GM21619 (cell line): Measurements from ENCODE around the gene CCDC197.
A peak's percentile ranks its signal among the peaks of the same experiment; 100 is the strongest.

Experiments
- ATAC-seq: cut with Tn5 transposase; IDR thresholded peaks from one replicate; pipeline ENCODE4 v1.9.1; 2021; ENCODE audit not compliant: unreplicated experiment

Gene CCDC197

DNA sequence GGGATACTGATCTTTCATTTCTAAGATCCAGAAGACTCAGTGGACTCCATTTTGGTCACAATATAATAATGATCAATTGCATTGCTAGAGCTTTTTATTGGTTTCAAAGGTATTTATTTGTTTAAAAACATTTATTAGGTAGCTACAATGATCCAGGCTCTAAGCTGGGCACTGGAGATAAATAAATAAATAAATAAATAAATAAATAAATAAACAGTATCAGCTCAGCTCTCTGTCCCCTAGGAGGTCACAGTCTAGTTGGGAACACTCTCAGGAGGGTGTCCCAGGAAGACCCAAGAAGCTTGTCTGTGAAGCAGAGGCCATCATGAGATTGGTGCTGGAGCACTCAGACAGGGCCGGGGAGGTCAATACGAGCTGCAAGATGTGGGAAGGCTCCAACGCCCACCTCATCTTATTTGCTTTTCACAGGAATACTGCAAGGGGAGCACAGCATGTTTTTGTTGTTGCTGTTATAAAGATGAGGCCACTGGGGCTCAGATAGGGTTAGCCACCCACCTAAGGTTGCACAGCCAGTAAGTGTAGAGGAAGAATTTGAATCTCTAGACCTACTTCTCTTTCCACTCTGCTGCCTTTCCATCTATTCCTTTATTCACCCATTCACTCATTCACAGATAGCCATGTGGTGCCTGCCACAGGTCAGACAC, 36.2 kb upstream of the CCDC197 start:
- no peak for ATAC-seq

DNA sequence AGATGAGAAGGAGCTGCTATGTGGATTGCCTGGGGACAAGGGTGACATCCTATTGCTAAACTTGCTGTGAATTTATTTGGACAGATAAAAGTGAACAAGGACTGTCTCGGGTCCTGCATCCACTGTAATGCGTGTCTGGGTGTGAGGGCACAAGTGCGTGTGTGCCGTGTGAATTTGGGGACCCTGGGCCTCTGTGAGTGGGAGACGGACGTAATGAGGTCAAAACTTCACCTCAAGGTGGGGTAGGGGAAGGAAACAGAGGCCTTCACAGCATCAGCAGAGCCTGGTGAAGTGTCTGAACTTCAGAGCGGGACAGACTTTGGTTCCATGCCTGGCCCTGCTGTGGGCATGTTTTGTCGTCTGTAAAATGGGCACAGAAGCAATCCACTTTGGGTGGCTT, 35.5 kb upstream of the CCDC197 start:
- no peak for ATAC-seq

DNA sequence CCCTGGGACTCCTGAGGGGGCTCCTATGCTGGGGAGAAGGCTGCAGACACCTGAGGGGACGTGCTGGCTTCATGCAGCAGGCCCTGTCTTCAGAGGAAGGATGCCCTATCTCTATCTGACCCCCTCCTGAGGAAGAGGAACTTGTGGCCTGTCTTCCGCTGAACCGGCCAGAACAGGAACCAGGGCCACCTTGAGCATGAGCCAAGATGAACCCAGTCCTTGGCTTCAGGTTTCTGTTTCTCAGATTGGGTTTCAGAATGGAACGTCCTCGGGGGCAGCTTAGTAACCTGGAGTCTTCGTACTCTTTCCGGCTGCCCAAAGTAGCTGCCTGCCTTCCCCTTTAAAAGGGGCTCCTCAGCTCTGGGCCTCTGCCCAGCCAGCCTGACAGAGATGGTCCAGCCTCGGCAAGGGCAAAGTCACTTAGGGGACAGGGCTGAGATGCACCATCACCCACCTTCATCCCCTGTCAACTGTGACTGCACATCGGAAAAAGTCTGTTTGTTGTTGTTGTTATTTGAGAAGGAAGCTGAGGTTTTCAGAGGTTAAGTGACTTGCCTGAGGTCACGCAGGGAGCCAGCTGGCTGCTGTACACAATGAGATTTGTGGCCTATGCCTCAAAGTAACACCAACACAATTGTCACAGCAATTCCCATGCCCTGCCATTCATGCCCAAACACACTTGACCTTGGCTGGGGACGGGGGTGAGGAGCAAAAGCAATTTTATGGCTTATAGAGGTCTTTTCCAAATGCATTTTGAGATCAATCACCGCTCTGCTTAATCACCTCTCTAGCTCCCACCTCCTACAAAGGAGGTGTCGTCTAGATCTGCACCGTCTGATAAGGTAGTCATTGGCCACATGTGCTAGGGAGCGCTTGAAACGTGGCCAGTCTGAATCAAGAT, 34.1 kb upstream of the CCDC197 start:
- ATAC-seq: peak; percentile 54

DNA sequence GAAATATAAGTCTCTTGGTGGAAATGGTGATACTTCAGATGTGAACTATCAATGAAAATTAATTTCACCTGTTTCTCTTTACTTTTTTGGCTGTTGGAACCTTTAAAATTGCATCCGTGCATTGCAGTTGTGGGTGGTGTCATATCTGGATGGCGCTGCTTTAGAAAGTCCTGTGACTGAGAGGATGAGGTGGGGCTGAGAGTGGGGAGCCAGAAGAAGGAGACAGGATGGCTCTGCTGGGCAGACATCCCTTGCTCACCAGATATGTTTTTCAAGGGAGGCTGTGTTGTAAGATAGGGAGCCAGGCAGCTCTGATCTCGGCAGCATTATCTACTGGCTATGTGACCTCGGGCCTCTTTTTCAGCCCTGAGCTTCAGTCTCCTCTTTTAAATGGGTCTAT, 33.4 kb upstream of the CCDC197 start:
- no peak for ATAC-seq

DNA sequence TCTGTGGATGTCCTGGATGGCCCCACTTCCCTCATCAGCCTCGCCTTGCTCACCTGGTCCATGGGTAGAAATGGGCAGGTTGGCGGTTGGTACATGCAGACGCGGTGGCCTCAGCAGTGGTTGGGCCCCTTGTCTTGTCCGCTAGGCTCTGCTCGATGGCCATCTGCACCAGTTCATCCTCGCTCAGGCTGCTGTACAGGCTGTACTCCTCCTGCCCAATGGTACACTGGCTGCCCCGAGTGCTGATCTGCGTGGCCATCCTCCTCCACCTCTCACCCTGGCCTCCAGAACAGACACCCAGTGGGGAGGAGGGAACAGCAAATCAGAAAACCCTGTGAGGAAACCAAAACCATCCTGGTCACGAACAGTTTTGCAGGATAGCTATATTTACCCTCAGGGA, 32.8 kb upstream of the CCDC197 start:
- no peak for ATAC-seq

DNA sequence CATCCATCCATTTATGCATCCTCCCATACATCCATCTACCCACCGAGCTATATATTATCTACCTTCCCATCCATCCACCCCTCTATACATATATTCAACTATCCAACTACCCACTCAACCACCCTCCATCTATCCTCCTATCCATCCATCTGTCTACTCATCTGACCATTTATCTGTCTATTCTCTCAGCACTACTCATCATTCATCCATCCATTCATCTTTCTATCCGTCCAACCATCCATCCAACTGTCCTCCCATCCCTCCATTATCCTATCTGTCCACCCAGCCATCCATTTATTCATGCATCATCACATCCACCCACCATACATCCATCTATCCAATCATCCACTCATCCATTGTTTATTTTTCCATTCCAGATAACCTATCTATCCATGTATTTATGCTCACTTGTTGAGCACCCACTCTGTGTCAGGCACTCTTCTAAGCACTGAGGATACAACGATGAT, 32.2 kb upstream of the CCDC197 start:
- no peak for ATAC-seq

DNA sequence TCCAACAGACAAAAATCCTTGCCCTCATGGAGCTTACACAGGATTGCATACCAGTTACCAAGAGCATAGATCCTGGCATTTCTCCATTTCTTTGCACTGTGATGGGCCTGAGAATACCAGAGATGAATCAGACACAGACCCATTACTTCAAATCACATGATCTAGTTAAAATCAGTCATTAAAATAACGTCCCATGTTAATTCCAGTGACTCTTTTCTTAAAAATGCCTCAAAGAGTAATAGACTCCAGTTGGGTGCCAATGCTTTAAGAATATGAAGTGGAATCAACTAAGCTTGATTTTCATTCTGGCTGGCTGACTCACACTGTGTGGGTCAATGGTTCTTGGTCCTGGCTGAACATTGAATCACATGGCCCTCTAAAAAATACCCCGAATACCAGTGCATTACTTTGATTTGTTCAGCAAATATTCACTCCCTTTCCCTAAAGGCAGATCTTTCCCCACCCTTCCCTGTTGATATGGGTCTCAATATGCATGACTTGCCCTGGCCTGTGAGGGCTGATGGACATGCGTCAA, 31.7 kb upstream of the CCDC197 start:
- no peak for ATAC-seq

DNA sequence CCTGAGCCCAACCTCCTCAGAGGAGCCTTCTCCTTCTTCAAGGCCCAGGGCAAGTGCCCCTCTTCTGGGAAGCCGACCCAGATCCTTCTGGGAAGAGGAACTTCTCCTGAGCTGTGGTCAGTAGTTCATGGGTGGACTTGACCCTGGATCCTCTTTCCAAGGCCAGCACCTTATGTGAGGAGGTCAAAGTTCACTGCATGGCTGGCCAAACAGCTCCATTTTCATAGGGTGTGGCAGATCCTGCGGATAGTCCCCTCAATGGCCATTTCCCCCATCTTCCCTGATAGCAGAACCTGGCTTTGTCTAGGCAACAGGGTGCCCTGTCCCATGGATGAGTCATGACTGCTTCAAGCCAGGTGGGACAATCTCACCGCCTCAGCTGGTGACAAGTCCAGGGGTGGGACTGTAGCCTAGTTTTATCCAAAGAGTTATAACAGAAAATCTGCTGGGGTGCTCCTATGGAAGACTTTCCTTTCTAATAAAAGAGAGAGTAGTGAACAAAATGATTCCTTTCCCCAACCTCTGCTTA, 31.1 kb upstream of the CCDC197 start:
- no peak for ATAC-seq

DNA sequence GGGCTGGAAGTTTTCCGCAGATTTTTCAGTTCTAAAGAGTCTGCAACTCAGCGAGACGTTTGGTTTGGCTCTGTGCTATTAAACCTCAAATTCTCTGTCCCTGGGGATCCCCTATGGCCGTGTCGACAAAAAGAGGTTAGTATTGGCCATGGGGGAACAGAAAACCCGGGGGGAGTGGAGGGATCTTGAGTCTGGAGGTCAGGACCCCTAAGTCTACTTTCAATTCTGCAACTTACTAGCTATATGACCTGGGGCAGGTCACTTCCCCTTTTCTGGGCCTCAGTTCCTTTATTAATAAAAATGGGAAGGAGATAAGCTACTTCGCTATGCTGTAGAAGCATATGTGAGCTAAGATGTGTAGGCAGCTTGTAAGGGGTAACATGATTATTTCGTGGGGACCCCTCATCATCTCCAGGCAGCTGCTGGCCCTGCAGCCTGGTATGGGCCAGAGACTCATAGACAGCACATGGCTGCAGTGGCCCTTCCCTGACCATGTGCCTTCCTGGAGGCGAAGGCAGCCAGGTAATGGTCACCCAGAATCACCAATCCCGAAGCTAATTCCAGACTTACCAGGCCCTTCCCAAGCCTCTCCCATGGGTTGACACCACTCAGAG, 29.4 kb upstream of the CCDC197 start:
- peak; percentile 38 for ATAC-seq

DNA sequence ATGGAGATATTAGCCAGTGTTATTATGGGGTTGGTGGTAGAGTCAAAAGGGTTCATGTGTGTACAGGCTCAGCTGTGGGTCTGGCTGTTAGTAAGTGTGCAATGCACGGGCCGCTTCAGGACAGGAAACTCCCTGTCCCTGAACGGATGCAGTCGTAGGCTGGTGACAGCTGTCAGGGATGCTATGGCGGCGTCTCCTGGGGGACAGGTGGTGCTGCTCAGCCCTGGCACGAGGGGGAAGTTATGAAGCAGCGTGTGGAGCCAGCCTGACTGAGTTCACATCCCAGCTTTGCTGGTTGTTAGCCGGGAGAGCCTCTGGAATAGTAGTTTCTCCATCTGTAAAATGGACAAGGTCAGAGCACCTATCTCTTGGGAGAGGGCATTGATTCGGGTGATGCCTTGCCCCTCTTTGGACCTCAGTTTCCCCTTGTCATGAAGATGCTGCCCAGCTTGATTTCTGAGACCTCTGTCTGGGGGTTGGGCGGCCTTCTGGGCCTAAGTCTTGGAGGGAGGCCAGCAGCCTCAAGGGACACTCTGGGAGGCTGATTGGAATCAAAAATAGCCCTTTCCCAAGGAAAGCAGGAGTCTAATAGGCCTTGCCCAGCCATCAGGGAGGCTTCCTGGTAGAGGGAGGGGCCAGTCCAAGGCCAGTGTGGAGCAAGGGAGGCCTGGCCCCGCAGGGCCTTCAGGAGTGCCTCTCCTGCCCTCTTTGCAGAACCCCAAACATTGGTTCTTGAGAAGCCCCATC, 27.8 kb upstream of the CCDC197 start:
- ATAC-seq: no peak

DNA sequence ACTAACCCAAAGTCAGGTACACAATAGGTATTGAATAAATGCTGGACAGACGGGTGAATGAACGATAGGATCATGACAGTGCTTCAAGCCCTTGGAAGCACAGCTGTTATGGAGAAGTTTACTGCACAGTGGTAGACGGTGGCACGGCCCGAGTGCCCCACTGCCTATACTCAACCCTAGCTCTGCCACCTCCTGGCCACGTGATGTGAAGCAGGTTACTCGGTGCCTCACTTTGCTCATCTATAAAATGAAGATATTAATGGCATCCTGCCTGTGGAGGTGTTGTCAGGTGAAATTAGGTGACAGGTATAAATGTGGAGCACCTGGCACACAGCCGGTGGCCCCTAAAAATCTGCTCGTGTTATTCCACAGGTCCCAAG, 26.5 kb upstream of the CCDC197 start:
- peak; percentile 21 for ATAC-seq

DNA sequence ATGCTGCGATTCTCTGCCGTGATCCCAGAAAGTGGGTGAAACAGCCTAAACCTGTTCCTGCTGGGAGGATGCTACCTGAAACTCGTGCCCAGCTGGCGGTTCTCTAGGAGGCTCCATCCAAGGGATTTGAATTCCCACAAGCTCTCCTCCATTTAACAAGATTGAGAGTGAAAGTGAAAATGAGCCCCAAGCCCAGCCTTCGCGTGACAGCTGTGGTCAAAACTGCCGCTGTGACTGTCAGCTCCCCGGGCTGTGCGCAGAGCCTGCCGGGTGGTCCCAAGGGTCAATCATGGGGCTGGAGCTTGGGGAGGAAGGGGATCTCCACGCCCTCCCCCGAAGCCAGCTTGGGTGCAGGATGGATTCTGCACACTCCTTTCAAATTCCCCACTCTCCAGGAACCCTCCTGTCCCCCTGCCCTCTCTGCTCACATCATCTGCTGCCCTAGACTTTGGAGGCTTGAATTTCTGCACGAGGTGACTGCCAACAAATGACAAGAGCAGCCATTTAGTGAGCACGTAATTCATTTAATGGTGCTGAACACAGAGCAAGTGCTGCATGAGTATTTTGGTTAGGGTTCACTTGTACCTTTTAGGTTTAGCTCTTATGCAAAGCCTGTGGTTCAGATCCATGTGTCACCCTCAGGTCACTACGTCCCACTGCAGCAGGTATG, 26.0 kb upstream of the CCDC197 start:
- peak; percentile 37 for ATAC-seq

DNA sequence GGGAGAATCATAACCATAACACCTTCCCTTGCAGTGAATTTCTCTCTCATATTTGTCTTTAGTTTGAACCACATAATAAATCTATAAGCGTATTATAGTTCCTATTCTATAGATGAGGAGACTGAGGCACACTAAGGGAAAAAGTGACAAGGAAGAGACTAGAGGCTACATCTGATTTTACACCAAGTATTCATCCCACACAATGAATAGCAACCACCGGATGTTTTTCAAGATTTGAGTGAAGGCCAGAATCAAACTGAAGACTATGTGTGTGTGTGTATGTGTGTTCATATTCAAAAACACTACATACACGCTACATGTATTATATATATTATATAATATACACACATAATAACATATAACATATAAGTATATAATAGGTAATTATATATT, 25.5 kb upstream of the CCDC197 start:
- no peak for ATAC-seq

DNA sequence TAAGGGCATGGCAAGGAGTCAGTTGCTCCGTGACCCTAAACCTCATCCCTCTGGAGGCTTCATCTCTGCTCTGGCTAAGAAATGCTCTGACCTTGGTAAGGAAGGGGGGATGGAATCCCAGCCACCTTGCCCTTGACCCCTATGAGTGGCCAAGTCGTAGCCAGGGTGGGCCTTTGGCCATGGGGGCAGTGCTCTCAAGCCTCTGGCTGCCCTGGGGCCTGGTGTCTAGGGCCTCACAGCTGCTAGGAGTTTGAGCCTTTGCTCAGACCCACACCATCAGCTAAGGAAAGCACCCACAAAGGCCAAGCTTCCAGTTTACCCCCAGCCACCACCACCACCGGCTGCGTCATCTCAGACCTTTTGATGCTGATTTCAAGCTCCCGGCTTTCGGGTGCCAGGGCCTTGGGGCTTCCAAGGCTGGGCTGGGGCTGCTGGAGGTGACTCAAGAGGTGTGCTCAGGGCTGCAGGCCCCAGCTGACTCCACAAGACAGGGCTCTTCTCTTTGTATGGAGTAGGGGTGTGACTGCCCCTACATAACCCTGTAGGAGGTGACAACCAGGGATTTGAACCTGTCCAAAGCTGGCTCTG, 24.4 kb upstream of the CCDC197 start:
- ATAC-seq: no peak

DNA sequence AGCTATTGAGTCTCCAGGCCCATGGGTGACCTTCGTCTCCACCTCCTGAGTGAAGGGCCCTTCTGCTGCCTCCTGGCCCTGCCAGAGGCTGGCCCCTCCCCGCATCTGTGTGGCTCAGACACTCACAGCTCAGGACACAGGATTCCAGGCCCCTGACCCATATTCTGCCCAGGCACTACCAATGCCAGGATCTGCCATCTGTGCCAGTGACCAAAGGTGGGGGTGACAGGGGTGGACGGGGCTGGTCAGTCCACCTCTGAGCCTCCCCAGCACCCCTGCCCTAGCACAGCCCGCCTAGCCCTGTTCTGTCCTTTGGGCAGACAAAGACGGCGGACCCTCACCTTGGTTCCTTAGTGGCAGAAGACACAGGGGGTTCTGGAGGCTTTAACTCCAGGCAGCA, 23.5 kb upstream of the CCDC197 start:
- ATAC-seq: no peak

DNA sequence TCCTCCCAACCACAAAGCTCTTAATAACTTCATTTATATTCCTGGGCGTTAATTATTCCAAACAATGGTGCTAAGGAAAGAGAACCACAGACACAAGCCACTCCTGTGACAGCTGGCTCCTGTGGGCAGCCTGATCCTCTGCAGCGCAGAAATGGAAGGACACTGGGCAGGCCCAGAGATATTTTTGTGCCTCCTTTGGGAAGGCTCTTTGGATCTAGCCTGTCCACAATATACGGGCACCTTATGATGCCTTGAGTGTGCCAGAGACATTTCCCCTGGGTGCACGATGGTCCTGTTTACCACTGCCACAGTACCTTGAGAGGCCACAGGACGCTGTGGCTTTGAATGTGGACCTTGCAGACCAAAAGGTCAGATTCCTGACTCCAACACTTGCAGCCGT, 22.8 kb upstream of the CCDC197 start:
- no peak for ATAC-seq

DNA sequence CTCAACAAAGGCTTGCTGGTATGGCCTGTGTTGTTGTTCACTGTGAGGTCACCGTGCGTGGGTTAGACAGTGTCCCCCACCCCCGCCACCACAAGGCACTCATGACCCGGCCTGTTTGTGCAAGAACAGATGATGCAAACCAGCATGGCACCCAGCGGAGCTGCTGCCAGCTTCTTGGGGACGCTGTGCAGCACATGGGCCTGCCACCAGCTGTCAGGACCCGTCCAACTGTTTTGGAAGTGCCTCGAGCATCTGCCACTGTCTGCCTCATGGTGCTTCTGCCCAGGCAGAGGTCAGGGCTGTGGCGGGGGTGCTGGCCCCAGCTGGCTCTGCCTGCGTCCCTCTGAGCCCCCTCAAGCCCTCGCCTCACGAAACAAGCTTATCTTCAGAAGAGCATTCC, 22.3 kb upstream of the CCDC197 start:
- ATAC-seq: no peak

DNA sequence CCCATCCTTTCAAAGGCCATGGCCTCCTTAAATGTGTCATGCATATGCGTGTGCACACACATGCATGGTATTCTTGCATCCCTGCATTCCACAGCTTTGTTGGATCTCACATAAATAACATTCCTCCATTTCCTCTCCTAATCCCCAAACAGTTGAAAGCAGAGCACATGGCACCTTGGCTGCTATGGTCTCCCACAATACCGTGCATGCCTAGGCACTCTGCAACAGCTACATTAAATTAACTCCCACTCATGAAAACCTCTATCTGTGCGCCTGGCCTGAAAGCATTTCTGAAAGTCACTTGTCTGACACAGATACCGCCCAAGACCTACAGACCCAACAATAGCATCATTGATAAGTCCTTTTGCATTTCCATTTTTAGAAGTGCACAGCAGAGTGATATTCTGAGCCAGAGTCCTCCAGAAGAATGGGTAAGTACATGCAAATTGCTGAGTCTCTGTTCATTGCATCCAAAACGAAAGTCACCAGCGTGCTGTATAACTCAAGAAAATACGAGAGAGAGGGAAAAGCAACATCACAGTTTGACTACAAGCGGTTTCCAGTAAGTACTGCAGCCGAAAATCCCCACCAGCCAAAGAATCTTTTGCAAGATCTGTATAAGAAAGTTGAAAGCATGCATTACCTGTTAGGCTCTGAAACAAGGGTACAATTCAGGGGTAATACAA, 21.2 kb upstream of the CCDC197 start:
- peak; percentile 60 for ATAC-seq

DNA sequence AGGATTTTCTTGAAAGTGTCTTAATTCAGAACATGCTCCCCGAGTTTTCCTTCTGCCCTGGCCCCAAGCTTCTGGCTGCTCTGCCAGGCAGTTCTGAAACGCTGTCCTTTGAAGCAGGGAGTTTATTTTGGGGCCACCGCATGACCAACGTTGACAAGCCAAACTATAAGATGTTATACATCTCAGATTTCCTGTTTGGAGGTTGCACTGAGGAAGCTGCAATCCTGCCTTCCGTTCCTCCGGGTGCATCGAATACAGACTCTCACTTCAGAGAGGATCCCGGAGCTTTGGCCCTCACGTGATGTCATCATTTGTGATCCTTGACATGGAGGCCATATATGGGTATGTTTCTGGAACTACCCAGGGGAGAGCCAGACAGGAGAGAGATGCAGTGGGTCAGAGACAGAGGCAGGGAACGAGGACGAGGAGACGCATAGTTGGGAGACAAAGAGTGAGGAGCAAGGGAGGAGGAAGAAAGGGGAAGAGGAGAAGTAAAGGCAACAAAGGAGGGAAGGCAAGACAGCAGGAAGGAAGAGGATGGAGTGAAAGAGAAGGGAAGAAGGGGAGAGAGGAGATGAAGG, 20.5 kb upstream of the CCDC197 start, which contains the start of gene ASB2:
Gene ASB2 (minus strand): TSS at position 94 of the 581 bp plus-strand sequence. CDS start 12,031 bp downstream, outside the sequence.
- ATAC-seq: peak; percentile 20
